Measurements from ENCODE around the gene CDH13.

Gene CDH13

GRCh38 chr16:83307594-83307992 lies 680.8 kb downstream of the CDH13 start:
- no peak for DNase-seq (ENCODE audit: low read depth)

DNA sequence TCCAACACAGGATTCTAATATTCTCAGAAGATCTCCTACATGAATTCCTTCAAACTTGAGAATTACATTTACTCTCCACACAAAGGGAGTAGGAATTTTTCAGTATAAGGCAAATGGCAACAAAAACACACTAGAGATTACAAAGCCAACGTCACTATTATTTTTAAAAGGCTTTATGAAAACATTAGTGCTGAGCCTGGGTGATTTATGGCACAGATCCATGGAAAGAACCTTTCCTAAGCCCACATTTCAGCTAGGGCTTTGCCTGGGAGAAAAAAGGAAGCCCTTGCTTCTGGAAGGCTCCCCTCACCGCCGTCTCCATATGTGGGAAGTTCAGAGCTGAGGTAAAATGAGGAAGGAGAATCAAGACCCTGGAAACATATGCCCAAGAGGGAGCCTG lies 681.6 kb downstream of the CDH13 start:
- no peak for DNase-seq (ENCODE audit: low read depth)

- DNase-seq (ENCODE audit: low read depth) = no peak
These were observed 684.0 kb downstream of the CDH13 start for GRCh38 chr16:83310816-83311215.

GRCh38 chr16:83312015-83312717 lies 685.4 kb downstream of the CDH13 start:
- no peak for DNase-seq (ENCODE audit: low read depth)

GRCh38 chr16:83312718-83313245 lies 686.0 kb downstream of the CDH13 start:
- DNase-seq (ENCODE audit: low read depth) = no peak

DNA sequence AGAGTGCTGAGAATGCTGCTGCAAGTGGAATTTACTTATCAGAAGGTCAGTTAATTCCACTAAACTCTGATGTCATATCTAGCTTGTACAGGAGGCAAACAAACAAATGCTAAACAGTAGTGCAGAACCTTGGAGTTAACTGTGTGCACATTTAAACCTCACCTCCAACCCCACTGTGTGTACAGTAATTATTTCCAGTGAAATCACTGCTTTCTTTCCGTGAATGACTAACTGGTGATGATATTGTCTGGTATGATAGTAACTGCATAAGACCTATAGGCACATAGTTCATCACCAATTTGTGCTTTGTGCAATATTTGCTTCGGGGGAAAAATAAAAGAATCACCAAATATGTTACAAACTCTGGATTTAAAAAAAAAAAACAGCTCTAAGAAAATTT lies 688.5 kb downstream of the CDH13 start:
- DNase-seq (ENCODE audit: low read depth) = no peak

- DNase-seq (ENCODE audit: low read depth) = no peak
These were observed 689.7 kb downstream of the CDH13 start for GRCh38 chr16:83316458-83316857.

DNA sequence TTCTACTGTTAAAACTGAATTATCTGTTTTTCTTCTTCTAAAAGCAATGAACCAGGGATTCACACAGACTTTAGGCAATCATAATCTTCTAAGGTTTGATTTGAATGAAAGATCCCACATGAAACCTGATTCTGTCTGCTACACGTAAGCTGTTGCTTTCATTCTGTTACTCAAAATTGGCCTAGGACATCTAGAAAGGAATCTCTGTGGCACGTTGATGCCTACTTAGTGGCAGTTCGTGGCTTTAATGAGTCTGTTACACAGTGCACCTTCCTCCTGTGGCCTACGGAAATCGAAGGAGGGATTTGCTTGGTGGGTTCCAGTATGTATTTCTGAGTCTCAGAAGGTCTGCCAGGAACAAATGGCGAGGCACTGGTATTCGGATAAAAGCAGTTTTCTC lies 691.6 kb downstream of the CDH13 start:
- no peak for DNase-seq (ENCODE audit: low read depth)

DNA sequence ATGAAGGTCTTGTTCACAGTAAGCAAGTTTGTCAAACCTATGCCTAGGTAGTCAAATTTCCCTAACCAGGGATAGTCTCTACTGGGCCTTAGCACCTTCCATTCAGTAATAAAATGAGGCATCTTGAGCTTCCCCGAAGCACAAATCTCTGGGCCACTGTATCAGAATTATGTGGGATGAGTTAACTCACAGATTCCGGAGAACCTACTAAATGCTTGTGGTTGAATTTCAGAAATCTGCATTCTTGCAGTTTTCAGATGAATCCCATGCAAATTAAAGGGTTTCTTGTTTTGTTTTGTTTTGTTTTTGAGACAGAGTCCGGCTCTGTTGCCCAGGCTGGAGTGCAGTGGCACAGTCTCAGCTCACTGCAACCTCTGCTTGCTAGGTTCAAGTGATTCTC lies 702.2 kb downstream of the CDH13 start:
- no peak for DNase-seq (ENCODE audit: low read depth)

DNA sequence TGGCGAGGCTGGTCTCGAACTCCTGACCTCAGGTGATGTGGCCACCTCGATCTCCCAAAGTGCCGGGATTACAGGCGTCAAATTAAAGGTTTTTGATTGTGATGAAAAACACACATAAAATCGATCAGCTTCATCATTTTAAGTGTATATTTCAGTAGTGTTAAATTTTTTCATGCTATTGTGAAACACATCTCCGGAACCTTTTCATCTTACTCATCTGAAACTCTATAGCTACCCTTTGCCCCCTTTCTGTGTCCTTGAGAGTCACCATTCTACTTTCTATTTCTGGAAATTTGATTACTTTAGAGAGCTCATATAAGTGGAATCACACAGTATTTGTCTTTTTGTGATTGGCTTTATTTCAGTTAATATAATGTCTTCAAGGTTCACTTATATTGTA lies 702.7 kb downstream of the CDH13 start:
- DNase-seq (ENCODE audit: low read depth) = no peak

DNA sequence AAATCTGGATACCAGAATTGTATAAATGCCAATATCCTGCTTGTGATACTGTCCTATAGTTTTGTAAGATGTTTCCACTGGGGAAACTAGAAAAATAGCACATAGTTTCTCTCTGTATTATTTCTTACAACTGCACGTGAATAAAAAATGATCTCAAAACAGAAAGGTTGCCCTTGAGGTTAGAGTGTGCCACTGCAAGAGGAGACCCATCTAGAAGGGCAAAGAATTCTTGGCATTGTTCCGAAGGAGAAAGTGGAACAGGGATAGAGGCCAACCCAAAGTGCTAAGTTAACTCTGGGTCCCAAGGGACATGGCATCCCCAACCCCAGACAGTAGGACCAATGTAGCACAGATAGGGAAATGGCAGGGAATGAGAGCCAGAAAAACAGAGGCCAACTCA lies 703.5 kb downstream of the CDH13 start:
- no peak for DNase-seq (ENCODE audit: low read depth)

DNA sequence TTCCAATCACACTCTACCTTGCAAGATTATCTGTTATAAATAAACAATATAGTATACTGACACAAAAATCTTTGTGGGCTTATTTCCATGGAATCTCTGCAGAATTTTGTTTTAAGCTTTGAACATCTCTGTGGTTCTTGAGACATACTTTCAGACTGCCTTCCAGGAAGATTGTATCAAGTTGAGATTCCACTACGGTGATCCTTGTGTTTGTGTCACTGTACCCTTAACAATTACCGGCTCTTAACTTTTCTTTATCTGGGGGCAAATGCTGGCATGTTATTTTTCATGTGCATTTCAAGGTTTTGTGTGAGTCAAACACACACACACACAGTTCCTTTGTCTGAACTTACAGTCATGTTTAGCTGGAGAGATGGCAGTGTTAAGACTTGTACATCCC lies 708.3 kb downstream of the CDH13 start:
- no peak for DNase-seq (ENCODE audit: low read depth)

GRCh38 chr16:83336603-83337002 lies 709.8 kb downstream of the CDH13 start:
- no peak for DNase-seq (ENCODE audit: low read depth)

GRCh38 chr16:83338138-83338537 lies 711.4 kb downstream of the CDH13 start:
- no peak for DNase-seq (ENCODE audit: low read depth)

DNA sequence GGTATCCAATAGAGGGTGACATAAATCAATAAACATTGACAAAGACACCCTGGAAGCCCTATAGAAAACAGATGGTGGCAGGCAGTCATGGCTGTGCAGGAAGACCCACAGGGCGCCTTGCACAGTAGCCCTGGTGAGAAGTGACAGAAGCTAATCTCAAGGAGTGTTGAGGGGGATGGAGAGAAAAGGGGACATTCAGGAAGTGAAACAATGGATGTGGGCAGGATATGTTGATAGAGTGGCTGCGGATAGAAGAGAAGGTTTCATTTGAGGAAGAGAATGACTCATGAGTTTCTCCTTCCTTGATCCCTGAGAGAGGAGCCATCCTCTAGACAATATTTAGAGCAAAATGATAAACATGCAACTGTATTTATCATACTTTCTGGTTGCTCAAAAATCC lies 712.2 kb downstream of the CDH13 start:
- DNase-seq (ENCODE audit: low read depth) = no peak

DNA sequence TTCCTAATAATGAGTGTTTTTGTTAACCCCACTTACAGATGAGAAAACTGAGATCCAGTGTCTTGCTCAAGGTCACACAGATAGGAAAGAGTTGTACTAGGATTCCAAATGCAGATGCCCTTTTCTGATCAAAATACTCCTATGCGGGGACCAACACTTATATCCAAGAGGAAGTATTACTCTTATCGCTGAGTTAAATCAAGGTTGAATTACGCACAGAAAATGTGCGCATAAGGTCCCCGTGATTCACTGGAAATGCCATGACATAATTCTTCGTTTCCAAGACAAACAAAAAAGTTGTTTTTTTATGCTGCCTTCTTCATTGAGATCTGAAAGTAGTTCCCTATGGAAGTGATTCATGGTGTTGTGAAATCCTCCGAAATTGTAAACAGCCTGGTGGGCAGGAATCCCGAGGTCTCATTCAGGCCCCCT lies 717.2 kb downstream of the CDH13 start:
- no peak for DNase-seq (ENCODE audit: low read depth)

DNA sequence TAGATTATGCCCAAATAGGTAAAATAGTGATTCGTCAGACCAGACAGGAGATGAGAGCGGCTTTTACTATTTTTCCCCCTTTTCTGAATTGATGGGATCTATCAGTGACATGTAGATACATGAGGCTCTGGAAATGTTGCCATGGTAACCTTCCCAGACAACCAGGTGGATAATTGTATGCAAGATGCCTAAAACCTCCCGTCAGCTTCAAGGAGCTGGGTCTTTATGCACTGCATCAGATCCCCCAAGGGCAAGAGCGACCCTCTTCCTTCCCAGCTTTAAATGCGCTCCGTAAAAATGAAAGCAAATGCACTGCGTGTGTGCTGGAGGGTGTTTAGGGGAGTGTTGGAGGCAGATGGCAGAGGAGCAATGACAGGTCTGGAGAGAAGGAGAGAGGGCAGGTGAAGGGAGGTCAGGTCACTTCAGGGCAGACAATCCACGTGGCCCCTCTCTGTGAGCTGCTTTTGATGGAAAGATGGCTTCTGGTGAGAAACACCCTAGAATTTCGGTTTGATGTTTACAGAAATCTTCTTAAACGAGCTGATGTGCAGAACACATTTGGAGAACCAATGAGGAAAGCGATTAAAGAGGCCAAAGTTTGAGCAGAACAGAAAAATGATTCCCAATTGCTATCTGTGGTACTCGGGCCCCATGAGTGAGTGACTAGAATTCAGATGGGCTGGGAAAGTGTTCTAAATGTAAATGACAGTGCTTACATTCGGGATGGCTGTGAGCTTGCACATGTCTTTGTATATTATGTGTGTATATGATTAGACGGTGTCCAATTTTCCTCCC lies 719.3 kb downstream of the CDH13 start:
- DNase-seq (ENCODE audit: low read depth) = no peak

DNA sequence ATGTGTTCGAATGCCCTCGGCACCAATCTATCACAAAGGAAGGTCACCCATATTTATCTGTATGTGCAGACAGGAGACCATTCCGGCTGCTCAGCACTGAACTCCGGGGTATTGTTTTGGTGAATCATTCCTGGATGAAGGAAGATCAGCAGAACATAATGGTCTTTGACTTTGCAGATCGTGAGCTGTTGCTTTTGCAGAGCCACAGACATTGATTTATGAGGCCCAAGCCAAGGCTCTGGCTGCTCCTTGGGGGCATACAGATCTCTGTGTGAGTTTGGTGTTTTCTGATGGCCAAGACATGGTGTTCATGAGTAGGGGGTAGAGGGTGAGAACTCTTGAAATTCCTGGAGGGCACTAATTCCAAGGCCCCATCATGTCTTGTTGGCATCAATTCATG lies 722.2 kb downstream of the CDH13 start:
- no peak for DNase-seq (ENCODE audit: low read depth)

- DNase-seq (ENCODE audit: low read depth) = no peak
These were observed 723.7 kb downstream of the CDH13 start for GRCh38 chr16:83350481-83350880.

- no peak for DNase-seq (ENCODE audit: low read depth)
These were observed 725.1 kb downstream of the CDH13 start for GRCh38 chr16:83351846-83352245.

DNA sequence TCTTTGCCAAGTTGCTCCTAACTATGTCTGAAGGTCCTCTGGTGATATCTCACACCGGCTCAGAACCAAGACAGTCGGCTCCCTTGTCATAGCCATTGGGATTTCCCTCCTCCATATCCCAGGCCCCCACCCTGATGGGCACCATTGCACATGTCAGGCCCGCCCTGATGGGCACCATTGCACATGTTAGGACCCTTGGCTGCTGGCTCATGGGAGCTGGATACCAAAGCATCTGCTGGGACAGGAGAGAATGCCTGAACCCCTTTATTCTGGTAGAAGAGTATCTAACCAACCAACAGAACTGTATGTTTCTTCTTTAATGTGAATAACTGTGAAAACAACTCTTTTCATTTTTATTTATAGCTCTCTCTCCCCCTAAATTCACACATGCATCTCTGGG lies 726.5 kb downstream of the CDH13 start:
- DNase-seq (ENCODE audit: low read depth) = no peak

- no peak for DNase-seq (ENCODE audit: low read depth)
These were observed 727.2 kb downstream of the CDH13 start for GRCh38 chr16:83354015-83354414.

DNA sequence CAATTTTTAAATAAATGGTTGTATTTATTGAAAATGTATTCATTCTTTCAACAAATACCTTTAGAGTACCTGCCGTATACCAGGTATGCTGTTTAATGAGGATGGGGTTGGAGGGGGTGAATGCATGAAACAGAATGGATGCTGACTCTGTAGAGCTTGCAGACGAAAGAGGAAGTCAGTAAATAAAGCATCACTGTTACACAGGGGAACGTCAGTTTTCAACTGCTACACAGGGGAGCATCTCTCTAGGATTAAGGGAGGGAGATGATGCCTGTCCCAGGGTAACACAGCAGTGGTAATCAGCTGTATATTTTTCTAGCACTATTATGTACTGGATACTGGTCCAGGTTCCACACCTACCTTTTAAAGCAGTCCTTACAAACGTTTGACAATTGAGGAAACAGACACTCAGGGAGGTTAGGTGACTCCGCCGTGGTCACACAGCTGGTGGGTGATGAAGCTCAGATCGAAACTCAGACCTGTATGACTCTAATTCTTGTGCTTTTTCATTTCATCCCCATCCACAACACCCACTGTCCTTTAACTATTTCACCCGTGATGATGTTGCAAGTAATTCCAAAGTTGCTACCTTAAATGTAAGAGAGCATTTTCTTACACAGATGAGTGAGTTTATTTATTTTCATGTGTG lies 728.9 kb downstream of the CDH13 start:
- no peak for DNase-seq (ENCODE audit: low read depth)

Data from activated gamma-delta T cell treated with anti-CD3 and anti-CD28 coated beads, Interleukin-2, amount 50 U/mL, for 16 hours (primary cell).